Activated CD8-positive, alpha-beta memory T cell treated with anti-CD3 and anti-CD28 coated beads, Interleukin-2, amount 10 ng/mL, durations not matched to agents 7 days and 5 days (primary cell): Measurements from ENCODE around the gene GPBP1L1. TPM values are rescaled to one million over a fixed set of nuclear protein-coding genes. Genes with fewer than 3 reads are reported as not detected.
"Not testable (repeated sequence)": the region's sequence is repeated elsewhere in the genome, so short reads cannot be mapped to it uniquely, and the experiment has no call there.

Source experiments
- ATAC-seq: fragments of 150-1000 bp; cut with Tn5 transposase; one replicate; pipeline ENCODE4 v1.10.0; 2021; ENCODE audit warnings: moderate library complexity
- CTCF ChIA-PET: fragments of 350-600 bp; sonication (Branson Sonifier 250); formaldehyde crosslinking; loops from one replicate; lab custom pipeline; 2021; ENCODE audit warnings: antibody characterized with exemption; lab: Charles Lee
- DNase-seq: peaks from one replicate; pipeline ENCODE4 v3.0.0-alpha.2; 2020
- H3K27ac Mint-ChIP-seq: one replicate; pipeline ENCODE4 v1.8.0; 2021; ENCODE audit warnings: mild to moderate bottlenecking, mixed read lengths
- H3K27me3 Mint-ChIP-seq: one replicate; pipeline ENCODE4 v1.8.0; 2021; ENCODE audit warnings: mixed read lengths
- H3K36me3 Mint-ChIP-seq: one replicate; pipeline ENCODE4 v1.8.0; 2021; ENCODE audit warnings: mild to moderate bottlenecking, mixed read lengths
- H3K4me1 Mint-ChIP-seq: one replicate; pipeline ENCODE4 v1.8.0; 2021; ENCODE audit warnings: mixed read lengths
- H3K4me3 Mint-ChIP-seq: one replicate; pipeline ENCODE4 v1.8.0; 2021; ENCODE audit warnings: mild to moderate bottlenecking, moderate library complexity, mixed read lengths
- H3K9me3 Mint-ChIP-seq: one replicate; pipeline ENCODE4 v1.8.0; 2022; ENCODE audit warnings: low read depth, mixed read lengths
- total RNA-seq, 2 experiments: library from RNA; stranded (reverse); gene quantifications; one replicate each; pipeline ENCODE4 v1.2.3, GENCODE V29; 2021

The GPBP1L1 gene
- total RNA-seq, 2 experiments from 2014 or later = 110 to 111 TPM

GRCh38 chr1:45619149-45619921 lies 67.0 kb downstream of the GPBP1L1 start:
- H3K9me3 Mint-ChIP-seq = no peaks in the 10 kb centered on the region
- CTCF ChIA-PET = no interaction called here
- ATAC-seq (no peak), DNase-seq (no peak)
- no peaks in the 10 kb centered on the region for H3K27me3 Mint-ChIP-seq
- peaks cover 40% of the 10 kb centered on the region for H3K36me3 Mint-ChIP-seq
- H3K4me1 Mint-ChIP-seq = no peaks in the 10 kb centered on the region
- H3K27ac Mint-ChIP-seq = peak overlapping the region; percentile 66
- no peak overlapping the region for H3K4me3 Mint-ChIP-seq

GRCh38 chr1:45617618-45618017 lies 68.7 kb downstream of the GPBP1L1 start:
- H3K4me3 Mint-ChIP-seq = no peak overlapping the region
- CTCF ChIA-PET = no interaction called here
- H3K36me3 Mint-ChIP-seq = peaks cover 40% of the 10 kb centered on the region
- ATAC-seq = no peak
- no peaks in the 10 kb centered on the region for H3K4me1 Mint-ChIP-seq
- no peaks in the 10 kb centered on the region for H3K27me3 Mint-ChIP-seq
- H3K27ac Mint-ChIP-seq = no peak overlapping the region
- H3K9me3 Mint-ChIP-seq = no peaks in the 10 kb centered on the region
- DNase-seq = no peak

GRCh38 chr1:45615885-45616284 lies 70.4 kb downstream of the GPBP1L1 start:
- Mint-ChIP-seq H3K9me3 (no peaks in the 10 kb centered on the region), H3K4me1 (no peaks in the 10 kb centered on the region), H3K4me3 (no peak overlapping the region), H3K27ac (no peak overlapping the region), H3K36me3 (peaks cover 45% of the 10 kb centered on the region), H3K27me3 (no peaks in the 10 kb centered on the region)
- CTCF ChIA-PET = no interaction called here
- DNase-seq = no peak
- no peak for ATAC-seq

GRCh38 chr1:45612941-45613579 lies 73.3 kb downstream of the GPBP1L1 start:
- Mint-ChIP-seq H3K36me3 (peaks cover 59% of the 10 kb centered on the region), H3K27me3 (no peaks in the 10 kb centered on the region), H3K9me3 (no peaks in the 10 kb centered on the region), H3K4me1 (peaks cover 4% of the 10 kb centered on the region), H3K27ac (no peak overlapping the region), H3K4me3 (no peak overlapping the region)
- no peak for ATAC-seq
- CTCF ChIA-PET = no interaction called here
- no peak for DNase-seq

GRCh38 chr1:45610589-45611226 lies 75.6 kb downstream of the GPBP1L1 start:
- Mint-ChIP-seq H3K36me3 (peaks cover 63% of the 10 kb centered on the region), H3K27ac (no peak overlapping the region), H3K27me3 (no peaks in the 10 kb centered on the region), H3K4me1 (peaks cover 20% of the 10 kb centered on the region), H3K4me3 (no peak overlapping the region), H3K9me3 (no peaks in the 10 kb centered on the region)
- ATAC-seq = no peak
- DNase-seq = no peak
- CTCF ChIA-PET = interaction anchor here (0.6 kb wide), 1 partner anchor 1169 kb away, joined by 3 read pairs; no protein-coding TSS in a partner anchor

GRCh38 chr1:45608175-45609156 lies 77.9 kb downstream of the GPBP1L1 start:
- peak overlapping the region; percentile 67 for H3K27ac Mint-ChIP-seq
- no peaks in the 10 kb centered on the region for H3K27me3 Mint-ChIP-seq
- CTCF ChIA-PET = no interaction called here
- DNase-seq (no peak), ATAC-seq (no peak)
- H3K4me3 Mint-ChIP-seq = no peak overlapping the region
- peaks cover 23% of the 10 kb centered on the region for H3K4me1 Mint-ChIP-seq
- H3K9me3 Mint-ChIP-seq = no peaks in the 10 kb centered on the region
- peaks cover 55% of the 10 kb centered on the region for H3K36me3 Mint-ChIP-seq

- CTCF ChIA-PET = interaction anchor here (0.6 kb wide), 1 partner anchor 196 kb away, joined by 3 read pairs; the partner anchor contains the start of gene MAST2
- Mint-ChIP-seq H3K27ac (peak overlapping the region; percentile 56), H3K27me3 (no peaks in the 10 kb centered on the region), H3K9me3 (no peaks in the 10 kb centered on the region), H3K4me1 (peaks cover 25% of the 10 kb centered on the region), H3K4me3 (no peak overlapping the region), H3K36me3 (peaks cover 55% of the 10 kb centered on the region)
- DNase-seq (no peak), ATAC-seq (no peak)
Observed at GRCh38 chr1:45607404-45608074, 78.8 kb downstream of the GPBP1L1 start.

- CTCF ChIA-PET = interaction anchor here (1.1 kb wide), 1 partner anchor 35 kb away, joined by 3 read pairs; no protein-coding TSS in a partner anchor
- ATAC-seq (no peak), DNase-seq (no peak)
- H3K27ac Mint-ChIP-seq = no peak overlapping the region
- peaks cover 46% of the 10 kb centered on the region for H3K4me1 Mint-ChIP-seq
- no peaks in the 10 kb centered on the region for H3K27me3 Mint-ChIP-seq
- peaks cover 61% of the 10 kb centered on the region for H3K36me3 Mint-ChIP-seq
- H3K4me3 Mint-ChIP-seq = no peak overlapping the region
- H3K9me3 Mint-ChIP-seq = no peaks in the 10 kb centered on the region
Observed at GRCh38 chr1:45604239-45604638, 82.1 kb downstream of the GPBP1L1 start.

GRCh38 chr1:45596765-45597164 lies 89.6 kb downstream of the GPBP1L1 start:
- Mint-ChIP-seq H3K4me1 (peaks cover 37% of the 10 kb centered on the region), H3K36me3 (peaks cover 55% of the 10 kb centered on the region)
- H3K4me3 Mint-ChIP-seq, H3K27ac Mint-ChIP-seq, CTCF ChIA-PET, ATAC-seq, DNase-seq, H3K9me3 Mint-ChIP-seq, H3K27me3 Mint-ChIP-seq: not testable (repeated sequence)

- H3K36me3 Mint-ChIP-seq = peaks cover 49% of the 10 kb centered on the region
- no peaks in the 10 kb centered on the region for H3K27me3 Mint-ChIP-seq
- no peaks in the 10 kb centered on the region for H3K9me3 Mint-ChIP-seq
- CTCF ChIA-PET = no interaction called here
- H3K4me1 Mint-ChIP-seq = peaks cover 30% of the 10 kb centered on the region
- no peak overlapping the region for H3K4me3 Mint-ChIP-seq
- ATAC-seq (no peak), DNase-seq (no peak)
- peak overlapping the region; percentile 18 for H3K27ac Mint-ChIP-seq
Observed at GRCh38 chr1:45594412-45594811, 91.9 kb downstream of the GPBP1L1 start.

GRCh38 chr1:45589861-45590260 lies 96.5 kb downstream of the GPBP1L1 start:
- H3K4me3 Mint-ChIP-seq = no peak overlapping the region
- no peaks in the 10 kb centered on the region for H3K27me3 Mint-ChIP-seq
- H3K27ac Mint-ChIP-seq = no peak overlapping the region
- H3K4me1 Mint-ChIP-seq = peaks cover 45% of the 10 kb centered on the region
- peaks cover 37% of the 10 kb centered on the region for H3K36me3 Mint-ChIP-seq
- ATAC-seq (no peak), DNase-seq (no peak)
- no peaks in the 10 kb centered on the region for H3K9me3 Mint-ChIP-seq
- CTCF ChIA-PET = interaction anchor here (0.7 to 1.1 kb wide), 2 partner anchors 8 to 99 kb away, joined by 3 read pairs; no protein-coding TSS in a partner anchor

GRCh38 chr1:45586769-45587168 lies 99.6 kb downstream of the GPBP1L1 start:
- peaks cover 45% of the 10 kb centered on the region for H3K4me1 Mint-ChIP-seq
- H3K27me3 Mint-ChIP-seq = no peaks in the 10 kb centered on the region
- H3K4me3 Mint-ChIP-seq = peak overlapping the region; percentile 87
- CTCF ChIA-PET = interaction anchor here (0.6 to 8.3 kb wide), 5 partner anchors 17 to 87 kb away, joined by 3 to 48 read pairs (median 4); partner anchors contain the start of genes CCDC163, MMACHC and PRDX1
- H3K36me3 Mint-ChIP-seq = peaks cover 20% of the 10 kb centered on the region
- DNase-seq = no peak
- H3K9me3 Mint-ChIP-seq = no peaks in the 10 kb centered on the region
- H3K27ac Mint-ChIP-seq = peak overlapping the region; percentile 100
- no peak for ATAC-seq
